GM18520 (cell line): ENCODE data around the gene AKAP11.

Experiments used
- ATAC-seq: cut with Tn5 transposase; IDR thresholded peaks from one replicate; pipeline ENCODE4 v1.9.1; 2021; ENCODE audit not compliant: unreplicated experiment

Gene AKAP11

DNA sequence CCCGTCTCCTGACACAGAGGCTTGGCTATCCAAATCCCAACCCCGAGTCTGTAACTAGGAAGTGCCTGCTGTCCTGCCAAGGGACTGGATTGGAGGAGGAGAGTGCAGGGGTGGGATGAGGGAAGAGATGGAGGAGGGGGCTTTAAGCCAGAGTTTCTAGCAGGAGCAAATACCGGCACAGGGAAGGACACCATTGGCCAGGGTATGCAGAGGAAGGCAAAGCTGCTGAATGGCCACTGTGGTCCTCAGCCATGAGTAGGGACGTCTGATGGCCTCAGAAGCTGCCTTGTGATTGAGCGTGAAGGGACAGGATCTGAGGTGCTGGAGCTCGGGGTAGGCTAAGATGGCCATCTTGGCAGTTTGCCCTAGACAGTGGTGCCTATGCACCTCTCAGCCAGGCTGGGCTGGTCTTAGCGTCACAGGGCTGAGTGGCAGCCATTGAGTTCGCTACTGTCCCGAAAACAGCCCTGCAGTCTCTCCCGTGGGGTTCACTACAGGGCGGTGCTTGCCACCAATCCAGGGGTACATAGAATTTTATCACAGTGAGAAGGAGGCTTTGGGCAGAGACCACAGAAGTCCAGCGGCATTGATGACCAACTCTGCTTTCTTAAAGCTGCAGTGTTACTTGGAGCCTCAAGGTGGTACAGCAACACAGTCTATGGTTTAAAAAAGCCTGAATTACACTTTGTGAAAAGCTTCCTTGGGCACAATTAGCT, 61.8 kb downstream of the AKAP11 start:
- ATAC-seq: no peak

DNA sequence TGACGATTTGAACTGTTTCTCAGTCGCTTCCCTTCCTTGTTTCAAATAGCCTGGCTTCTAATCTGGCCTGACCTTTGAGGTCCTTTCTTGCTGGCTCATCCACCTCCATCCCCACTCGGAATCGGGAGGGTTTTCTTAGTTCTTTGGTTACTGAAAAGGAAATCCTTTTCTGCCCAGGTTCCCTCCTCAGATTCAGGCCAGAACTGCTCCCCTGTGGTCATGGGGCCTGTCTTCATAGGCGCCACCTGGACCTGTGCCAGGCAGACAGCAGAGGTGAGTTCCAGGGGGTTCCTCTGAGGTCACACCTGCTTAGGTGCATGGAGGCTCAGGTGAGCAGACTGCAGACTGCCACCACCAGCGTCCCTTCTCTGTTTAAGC, 62.4 kb downstream of the AKAP11 start:
- ATAC-seq: no peak

DNA sequence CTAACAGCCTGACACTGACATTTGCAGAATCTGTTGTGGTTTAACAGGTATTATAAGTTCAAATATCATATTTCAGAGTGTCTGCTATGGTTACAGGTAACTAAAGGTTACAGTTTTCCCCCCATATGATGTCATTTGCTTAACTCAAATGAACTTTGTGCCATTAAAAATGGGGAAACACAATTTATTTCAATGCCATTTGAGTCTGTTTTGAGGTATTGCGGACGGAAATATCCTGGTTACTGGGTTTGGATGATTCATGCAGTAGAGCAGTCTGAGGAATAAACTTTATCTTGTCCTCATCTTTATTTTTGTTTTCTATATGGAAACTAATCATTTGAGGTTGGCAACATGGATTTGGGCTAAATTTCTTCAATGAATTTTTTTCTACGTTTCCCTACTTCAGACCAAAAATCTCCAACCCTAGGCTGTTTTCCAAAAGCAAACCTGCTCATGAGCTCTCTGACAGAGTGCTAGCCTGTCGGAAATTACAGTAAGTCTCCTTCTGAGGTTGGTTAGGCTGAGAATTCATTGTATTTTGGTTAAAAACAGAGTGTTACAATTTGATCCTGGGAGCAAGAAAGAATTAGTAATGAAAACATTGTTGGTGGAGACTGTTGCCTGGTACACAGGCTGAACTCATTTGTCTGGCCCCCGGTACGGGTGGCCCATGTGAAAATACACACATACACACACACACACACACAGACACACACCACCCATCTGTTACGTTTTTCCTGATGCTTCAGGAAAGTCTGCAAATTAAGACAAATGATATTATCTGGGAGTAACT, 66.1 kb downstream of the AKAP11 start:
- ATAC-seq: no peak

DNA sequence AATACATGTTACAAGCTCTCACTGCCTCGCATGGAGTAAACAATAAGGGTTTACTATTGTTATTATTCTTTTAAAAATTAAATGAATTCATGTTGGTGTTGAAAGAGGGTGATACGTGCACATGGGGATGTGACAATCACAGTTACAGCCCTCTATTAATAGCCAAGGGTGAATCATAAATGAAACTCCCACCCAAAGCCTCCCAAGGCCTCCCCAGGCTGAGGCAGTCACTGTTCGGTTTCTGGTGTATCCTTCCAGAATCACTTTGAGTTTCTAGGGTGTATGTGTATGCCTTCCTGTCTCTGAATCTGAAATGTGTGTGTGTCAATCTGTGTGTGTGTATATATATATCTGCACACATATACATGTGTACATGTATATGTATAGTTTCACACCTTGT, 73.4 kb downstream of the AKAP11 start:
- ATAC-seq: no peak

- no peak for ATAC-seq
These were observed 76.6 kb downstream of the AKAP11 start for GRCh38 chr13:42348576-42348975.

DNA sequence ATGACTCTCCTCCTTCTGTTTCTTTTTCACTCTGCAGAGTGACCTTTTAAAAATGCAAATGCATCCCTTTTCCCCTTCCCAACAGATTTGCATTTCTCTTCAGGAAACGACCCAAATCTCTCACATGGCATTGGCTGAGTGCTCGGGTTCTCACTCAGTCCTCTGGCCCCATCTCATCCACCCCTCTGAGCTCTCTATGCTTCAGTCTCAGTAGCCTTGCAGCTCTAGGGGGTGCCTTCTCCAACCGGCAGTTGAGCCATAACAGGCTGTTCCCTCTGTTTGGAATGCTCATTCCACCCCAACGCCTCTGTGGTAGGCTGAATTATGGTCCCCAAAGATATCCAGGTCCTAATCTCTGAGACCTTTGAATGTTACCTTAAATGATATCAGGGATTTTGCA, 78.2 kb downstream of the AKAP11 start:
- ATAC-seq: no peak

DNA sequence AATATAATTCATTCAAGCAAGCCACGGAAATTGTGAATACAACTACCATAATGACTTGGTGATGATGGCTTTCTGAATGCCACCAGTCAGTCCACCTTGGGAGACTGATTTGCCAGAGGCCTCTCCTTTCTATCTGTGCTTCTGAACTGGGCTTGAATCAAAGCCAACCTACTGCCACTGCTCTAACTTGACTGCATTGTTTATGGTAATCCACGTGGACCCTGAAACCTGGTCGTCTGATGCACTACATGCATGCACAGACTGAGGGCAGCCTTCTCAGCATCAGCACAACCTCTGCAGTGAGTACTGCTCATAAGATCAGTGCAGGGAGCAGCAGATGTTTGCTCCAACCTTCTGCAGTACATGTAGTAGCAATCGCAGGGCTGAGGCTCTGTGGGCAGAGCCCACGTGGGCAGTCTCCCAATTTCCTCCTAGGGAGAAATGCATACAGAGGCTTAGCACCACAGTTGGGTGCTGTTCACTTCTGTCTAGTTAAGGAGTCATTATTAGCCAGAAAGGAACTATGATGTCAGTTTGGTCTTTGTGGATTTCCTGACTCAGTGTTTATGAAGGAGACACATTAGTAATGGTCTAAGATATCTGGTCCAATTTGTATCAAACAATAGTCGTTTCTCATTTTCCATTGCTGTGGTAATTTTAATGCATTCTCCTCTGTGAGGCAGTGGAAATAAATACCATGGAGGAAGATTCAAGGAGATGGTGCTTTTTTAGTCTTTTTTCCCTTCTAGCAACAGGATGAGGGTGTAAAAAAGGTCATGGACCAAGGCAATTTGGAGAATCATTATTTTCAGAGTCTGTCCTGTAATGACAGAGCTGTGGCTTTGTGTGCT, 82.5 kb downstream of the AKAP11 start:
- ATAC-seq: peak; percentile 53

DNA sequence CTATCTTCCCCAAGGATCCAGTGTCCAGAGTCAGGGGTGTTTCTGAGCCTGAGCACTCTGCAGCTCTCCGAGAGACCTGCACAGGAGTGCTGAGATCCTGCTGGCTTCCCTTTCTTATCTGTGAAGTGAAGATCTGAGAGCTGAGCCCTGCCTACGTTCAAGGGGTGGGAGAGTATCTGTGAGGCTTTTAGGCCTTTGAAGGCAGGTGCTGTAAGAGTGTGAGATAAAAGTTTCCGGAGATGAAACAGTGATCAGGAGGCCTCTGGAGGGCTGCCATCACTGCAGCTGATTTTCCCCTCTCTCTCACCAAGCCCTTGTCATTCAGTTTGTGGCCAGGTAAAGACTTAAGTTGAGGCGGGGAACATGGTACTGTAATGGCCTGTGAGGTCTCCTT, 83.1 kb downstream of the AKAP11 start:
- ATAC-seq: no peak

- no peak for ATAC-seq
These were observed 83.7 kb downstream of the AKAP11 start for GRCh38 chr13:42355491-42356183.

GRCh38 chr13:42356184-42356575, 84.2 kb downstream of the AKAP11 start:
- no peak for ATAC-seq

GRCh38 chr13:42360046-42360574, 88.2 kb downstream of the AKAP11 start:
- no peak for ATAC-seq

- no peak for ATAC-seq
These were observed 89.7 kb downstream of the AKAP11 start for GRCh38 chr13:42361701-42362100.

DNA sequence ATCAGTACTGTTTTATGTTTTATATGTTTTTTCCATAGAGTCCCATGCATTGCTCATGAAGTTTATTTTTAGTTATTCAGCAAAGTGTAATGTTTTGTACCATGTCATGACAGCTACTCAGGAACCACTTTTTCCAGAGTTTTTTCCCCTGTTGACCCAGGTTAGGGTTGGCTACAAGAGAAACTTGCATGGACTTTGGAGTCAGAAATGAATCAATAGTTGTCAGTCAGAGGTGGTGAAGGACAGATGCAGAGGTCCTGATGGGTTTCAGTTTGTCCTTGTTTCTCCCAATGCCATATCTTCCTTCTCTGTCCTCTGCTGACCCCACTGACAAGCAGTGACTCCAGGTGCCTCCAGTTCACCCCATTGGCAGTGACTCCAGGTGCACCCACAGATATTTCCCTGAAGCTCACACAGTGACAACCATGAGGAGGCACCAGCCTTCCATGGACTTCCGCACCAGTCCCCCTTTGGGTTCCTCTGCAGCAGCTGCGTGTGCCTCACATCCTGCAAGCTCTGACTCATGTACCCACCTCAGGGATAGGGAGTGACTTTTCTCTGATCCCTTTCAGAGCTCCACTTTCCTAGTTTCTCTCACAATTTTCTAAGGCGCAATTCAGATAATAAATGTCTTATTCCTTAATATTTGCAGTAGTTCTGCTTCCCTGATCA, 92.1 kb downstream of the AKAP11 start:
- no peak for ATAC-seq

DNA sequence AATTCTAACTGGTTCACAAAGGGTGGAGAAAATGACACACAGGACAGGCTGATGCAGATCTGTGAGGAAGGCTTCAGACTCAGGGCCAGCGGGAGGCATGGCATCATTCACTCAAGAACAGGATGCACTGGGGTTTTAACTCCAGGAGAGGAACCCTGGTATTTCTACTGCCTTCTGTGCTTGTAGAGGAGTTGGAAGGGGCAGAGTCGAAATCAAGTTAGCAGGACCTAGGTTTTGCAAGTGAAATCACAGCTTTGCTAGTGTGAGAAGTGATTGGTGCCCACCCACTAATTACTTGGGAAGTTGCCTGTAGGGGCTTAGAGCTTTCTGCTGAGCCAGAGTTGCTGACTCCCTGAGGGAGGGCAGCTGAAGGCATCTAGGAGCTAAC, 92.7 kb downstream of the AKAP11 start:
- ATAC-seq: no peak

- ATAC-seq: no peak
These were observed 95.9 kb downstream of the AKAP11 start for GRCh38 chr13:42367831-42368230.

DNA sequence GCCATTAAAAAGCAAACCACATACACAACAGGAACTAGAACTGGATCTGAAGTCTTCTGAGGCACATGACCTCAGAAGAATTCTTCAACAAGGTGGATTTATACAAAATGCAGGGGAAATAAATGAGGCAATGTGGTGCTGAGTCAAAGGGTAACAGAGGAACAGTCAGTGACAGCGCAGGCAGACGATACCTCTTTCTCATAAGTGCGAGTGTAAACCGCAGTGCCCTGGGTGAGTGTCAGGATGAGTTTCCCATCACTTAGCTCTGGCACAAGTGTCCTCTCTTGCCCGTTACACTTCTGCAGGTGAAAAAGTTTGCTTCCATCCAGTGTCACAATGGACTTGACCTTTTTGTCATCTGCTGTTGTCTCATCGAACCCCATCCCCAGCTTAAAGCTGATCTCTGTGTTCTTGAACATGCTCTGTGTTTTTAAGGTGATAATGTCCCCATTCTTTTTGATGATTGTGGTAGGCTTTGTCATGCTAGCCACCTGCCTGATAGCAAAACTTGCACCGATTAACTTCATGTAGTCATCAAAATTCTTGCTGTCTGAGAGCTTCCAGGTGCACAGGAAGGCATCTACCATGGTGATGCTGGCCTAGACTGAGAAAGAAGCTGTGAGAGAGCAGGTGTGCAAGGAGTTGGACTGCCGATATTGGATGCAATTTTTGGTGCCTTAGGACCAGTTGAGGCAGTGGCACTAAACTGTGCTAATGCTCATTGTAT, 97.3 kb downstream of the AKAP11 start:
- ATAC-seq: peak; percentile 68

DNA sequence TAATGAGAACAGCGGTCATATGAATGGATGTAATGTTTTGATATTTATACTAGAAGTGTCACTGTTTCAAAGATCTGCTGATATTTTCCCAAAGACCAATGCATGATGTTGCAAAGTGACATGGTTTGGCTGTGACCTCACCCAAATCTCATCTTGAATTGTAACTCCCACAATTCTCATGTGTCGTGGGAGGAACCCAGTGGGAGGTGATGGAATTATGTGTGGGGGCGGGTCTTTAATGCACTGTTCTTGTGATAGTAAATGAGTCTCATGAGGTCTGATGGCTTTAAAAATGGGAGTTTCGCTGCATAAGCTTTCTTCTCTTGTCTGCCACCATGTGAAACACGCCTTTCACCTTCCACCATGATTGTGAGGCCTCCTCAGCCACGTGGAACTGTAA, 98.3 kb downstream of the AKAP11 start:
- no peak for ATAC-seq
